VCaP (cell line): ENCODE data around the gene CCHCR1.

Experiments used
- H3K27ac ChIP-seq: fragments of 450-650 bp; 2 replicates; pipeline ENCODE4 v1.5.1; 2017
- TF ChIP-seq, protein P1 (sequence below): fragments of 450-650 bp; conservative IDR thresholded peaks from 2 replicates; pipeline ENCODE4 v1.5.1; 2017; ENCODE audit warnings: mild to moderate bottlenecking, moderate library complexity

The CCHCR1 gene

DNA sequence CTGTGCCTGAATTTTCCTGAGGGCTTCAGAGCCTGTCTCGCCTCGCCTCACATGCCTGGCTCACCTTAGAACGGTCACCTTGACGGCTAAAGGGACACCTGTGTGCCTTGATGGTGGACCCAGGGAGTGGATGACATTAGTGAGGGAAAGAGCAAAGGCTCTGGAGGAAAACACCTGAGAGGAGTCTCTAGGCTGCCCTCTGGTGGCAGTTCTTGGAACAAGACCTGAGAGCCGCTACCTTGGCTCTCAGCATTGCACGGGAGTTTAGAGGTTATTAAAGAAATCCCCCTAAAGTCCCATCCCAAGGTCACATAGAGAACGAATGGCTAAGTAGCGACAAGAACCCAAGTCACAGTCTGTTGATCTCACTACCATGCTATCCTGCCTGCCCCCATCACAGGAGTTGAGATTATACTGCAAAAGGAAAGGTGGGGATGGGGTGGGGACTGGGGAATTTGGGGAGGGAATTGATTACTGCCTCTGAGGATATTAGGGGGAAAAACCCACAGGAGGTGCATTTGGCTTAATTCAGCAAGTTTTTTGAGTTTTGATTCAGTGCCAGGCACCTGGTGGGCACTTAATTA is 29.4 kb downstream of the CCHCR1 start:
- TF ChIP-seq, protein P1, sequence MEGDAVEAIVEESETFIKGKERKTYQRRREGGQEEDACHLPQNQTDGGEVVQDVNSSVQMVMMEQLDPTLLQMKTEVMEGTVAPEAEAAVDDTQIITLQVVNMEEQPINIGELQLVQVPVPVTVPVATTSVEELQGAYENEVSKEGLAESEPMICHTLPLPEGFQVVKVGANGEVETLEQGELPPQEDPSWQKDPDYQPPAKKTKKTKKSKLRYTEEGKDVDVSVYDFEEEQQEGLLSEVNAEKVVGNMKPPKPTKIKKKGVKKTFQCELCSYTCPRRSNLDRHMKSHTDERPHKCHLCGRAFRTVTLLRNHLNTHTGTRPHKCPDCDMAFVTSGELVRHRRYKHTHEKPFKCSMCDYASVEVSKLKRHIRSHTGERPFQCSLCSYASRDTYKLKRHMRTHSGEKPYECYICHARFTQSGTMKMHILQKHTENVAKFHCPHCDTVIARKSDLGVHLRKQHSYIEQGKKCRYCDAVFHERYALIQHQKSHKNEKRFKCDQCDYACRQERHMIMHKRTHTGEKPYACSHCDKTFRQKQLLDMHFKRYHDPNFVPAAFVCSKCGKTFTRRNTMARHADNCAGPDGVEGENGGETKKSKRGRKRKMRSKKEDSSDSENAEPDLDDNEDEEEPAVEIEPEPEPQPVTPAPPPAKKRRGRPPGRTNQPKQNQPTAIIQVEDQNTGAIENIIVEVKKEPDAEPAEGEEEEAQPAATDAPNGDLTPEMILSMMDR, result peak; percentile 91
- no peak overlapping the region for H3K27ac ChIP-seq

DNA sequence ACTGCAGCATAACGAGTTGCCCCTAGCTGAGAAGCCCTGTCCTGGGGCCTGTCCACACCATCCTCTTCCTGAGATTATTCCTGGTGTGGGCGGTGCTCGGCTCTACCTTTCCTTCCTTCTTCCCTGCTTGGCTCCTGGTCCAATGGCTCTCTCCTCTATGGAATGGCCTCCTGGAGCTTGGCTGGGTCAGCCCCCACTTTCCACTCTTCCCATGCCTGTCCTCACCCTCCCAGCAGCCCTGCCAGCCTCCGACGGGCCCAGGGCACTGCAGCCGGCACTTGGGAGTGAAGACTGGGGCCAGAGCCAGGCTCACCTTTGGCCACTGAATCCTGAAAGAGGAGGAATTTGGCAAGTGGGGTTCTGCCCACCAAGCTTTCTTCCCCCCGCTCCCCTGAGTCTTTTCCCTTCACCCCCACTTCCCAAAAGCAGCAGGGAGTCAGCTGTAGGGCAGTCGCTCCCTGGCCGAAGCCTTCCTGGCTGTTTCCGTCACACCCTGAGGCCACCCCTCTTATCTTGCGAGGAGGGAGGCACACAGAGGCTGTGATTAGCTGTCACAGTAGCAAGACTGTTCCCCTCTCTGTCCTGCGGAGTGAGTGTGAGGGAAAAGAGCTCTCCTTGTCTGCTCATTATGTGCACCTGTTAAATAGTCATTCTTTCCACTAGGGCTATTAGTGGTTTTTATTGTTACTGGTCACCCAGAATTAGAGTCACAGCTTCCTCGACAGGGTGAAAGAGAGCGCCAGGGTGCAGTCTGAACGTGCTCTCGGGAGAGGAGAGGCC is 31.0 kb downstream of the CCHCR1 start:
- TF ChIP-seq, protein P1, result no peak
- no peak overlapping the region for H3K27ac ChIP-seq

DNA sequence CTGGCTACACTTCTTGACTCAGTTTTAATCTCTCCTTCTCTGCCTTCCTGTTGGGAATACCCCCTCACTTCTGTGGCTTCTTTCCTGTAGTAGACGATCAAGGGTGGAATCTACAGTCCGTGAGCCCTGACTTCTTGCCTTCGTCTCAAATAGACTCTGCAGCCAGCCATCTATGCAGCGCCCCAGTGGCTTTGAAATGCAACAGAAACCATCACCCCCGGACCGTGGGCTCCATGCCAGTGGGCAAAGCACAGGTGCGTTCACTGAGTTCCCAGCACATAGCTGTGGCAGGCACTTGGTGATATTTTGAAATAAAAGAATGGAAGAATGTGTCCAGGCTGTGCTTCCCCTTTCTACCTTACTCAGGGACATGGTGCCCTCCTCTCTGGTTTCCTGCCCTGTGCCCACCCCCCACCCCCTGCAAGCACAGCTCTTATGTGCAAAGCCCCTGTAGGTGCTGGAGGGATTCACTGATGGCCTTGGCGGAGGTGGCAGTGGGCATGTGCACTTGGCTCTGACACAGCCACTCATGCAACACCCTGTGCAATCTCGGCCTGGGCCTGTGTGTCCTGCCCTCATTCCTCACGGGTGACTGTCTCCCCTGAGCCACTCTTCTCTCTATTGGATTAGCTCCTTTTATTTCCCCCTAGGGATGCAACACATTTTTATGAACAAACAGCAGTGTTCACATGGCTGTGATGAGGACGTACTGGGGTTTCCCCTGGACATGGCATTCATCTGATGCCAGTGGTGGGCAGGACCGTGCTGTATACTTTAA is 31.8 kb downstream of the CCHCR1 start:
- H3K27ac ChIP-seq, result no peak overlapping the region
- TF ChIP-seq, protein P1, result no peak

DNA sequence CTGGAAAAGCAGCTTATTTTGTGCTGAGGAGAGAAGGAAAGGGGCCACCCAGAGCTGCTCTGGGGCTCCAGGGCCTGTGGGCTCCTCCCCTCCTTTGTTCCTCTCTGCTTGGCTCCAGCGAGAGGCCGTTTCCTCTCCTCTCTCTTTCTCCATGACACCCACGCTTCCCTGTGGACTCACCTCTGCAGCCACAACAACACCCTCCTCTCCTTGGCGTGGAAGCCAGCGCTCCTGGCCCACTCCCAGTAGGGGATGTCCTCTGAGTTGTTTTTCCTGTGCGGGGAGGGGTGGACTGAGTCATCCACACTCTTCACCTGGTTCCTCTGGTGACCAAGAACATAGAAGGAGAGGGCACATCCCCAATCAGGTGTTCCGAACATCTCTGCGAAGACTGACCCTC is 32.4 kb downstream of the CCHCR1 start:
- no peak overlapping the region for H3K27ac ChIP-seq

DNA sequence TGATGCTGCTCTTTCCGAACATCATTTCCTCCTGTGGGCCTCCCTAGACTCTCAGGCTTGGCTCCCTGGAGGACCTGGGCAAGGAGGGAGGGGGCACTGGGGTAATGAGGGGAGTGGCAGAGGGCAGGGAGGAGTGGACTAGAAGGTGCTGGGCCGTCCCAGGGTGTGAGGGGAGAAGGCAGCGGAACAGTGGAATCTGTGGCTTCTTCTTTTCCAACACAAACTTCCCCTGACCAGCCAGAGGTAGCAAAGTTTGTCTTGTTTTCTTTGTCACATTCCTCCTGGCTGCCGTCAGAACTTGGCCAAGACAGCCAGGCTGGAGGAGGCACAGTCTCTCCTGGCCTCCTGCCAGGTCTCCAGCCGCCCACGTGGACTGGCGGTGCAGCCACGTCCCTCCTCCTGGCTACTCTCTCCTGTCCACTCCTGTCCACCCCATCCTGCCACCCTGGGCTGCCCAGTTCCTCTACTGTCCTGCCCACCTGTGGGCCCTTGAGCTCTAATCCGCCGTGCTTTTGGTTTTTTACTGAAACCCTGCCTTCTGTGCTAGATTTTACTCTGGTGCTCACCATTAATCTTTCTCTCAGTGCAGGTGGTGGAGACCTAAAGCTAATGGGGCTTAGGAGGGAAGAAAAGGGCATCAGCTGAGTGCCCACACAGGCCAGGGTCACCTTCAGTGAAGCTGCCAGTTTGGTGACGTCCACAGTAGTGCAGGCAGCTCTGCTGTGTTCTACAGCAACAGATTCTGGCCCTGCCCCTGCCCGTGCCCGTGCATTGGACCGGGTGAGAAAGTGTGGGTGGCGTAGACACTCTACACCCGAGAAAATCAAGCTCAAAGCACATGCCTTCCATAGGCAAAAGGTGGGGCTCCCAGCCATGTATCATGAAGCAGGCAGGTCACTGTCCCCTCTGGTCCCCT is 34.6 kb downstream of the CCHCR1 start:
- TF ChIP-seq, protein P1, result no peak
- peak overlapping the region; percentile 47 for H3K27ac ChIP-seq

More for the DNA sequence above, 32.4 kb downstream of the CCHCR1 start:
- TF ChIP-seq, protein P1, result no peak

DNA sequence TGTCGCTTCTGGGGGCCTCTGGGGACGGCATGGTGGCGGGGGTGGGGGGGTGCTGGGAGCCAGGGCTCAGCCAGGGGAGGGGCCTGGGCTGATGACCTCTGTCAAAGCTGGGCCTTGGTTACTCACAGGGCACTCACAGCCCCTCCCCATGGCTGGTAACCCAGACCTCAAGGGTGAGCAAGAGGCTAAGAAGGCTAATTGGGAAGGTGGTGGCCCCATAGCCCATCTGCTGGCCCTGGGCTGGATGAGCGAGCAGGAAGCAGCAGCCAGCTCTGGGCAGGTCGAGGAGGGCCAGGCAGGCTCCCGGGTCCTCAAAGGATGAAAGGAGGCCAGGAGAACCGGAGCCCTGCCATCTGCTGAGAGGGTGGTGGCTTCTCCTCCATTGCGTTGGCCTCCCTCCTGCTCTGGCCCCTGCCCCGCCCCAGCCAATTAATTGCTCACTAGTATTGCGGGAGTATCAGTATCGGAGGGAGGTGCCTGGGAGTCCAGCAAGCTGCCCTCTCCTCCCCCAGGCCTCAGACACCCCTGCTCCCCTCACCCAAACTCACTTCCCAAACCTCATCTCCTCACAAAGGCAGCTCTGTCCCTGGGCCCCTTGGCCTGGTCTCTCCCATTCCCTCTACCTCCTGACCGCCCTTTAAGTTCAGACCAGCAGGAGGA is 36.3 kb downstream of the CCHCR1 start:
- TF ChIP-seq, protein P1, result no peak
- no peak overlapping the region; the same call in 1 of the 2 replicates for H3K27ac ChIP-seq
